NOMO-1 treated with dmso at 0.1 percent for 144 hours (cell line): Measurements from ENCODE around the gene FICD.
"Not testable (repeated sequence)": the region's sequence is repeated elsewhere in the genome, so short reads cannot be mapped to it uniquely, and the experiment has no call there.

Experiments used
- DNase-seq: peaks from one replicate; lab custom pipeline; 2025; ENCODE audit not compliant: unreplicated experiment; lab: John Stamatoyannopoulos, UW

The FICD gene

DNA sequence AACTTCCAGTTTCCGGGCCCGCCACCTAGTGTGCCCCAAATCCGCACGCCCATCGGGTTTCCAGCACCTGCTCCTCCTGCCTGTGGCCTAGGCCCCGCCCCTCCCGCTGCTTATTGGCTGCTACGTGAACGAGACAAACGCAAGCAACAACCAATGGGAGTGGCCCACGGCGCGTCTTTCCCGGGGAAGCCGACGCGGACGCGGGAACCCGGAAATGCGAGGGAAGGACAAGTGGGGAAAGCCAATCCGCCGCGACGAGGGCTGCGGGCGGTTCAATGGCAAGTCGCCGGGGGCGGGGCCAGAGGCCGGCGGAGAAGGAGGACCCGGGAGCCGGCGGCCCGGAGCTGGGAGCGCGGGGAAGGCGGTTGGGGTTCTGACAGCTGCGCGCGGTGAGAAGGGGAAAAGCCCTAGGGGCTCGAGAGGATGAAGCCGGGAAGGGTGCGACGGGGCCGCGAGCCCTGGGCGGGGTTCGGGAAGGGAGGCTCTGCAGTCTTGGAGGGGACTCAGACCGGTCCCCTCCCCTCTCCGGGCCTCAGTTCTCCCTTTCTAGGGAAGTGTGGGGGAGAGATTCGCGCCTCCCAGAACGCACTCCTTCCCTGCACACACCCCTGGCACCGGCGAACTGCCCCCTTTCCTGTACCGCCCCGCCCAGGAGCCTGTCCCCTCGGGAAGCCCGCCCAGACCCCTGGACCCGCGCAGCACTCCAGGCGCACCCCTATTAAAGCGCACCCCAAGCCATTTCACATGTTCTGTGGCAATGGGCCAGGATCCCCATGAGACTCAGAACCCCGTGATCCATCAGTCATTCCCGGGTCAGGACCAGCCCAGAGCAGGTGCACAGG is at the start of gene FICD:
TSS of gene FICD (plus strand) at position 305 of the 842 bp plus-strand sequence. CDS start 1,696 bp downstream, outside the sequence.
- peak; percentile 96 for DNase-seq

DNA sequence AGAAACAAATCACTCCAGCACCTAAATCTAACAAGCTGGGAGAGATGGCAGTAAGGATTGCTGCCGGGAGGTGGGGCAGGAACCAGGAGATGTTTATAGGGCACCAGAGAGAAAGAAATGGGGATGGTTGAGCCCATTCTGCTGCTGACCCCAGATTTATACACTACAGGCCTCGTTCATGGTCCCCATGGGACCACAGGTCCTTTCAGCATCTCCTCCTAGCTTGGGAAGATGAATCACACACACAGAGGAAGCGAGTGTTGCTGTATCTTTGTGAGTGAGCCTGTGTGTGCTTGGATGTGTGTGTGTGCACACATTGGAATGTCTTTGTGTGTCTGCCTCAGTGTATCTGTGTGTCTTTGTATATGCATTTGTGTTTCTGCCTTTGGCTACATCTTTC is 49.7 kb upstream of the FICD start:
- DNase-seq, result no peak

DNA sequence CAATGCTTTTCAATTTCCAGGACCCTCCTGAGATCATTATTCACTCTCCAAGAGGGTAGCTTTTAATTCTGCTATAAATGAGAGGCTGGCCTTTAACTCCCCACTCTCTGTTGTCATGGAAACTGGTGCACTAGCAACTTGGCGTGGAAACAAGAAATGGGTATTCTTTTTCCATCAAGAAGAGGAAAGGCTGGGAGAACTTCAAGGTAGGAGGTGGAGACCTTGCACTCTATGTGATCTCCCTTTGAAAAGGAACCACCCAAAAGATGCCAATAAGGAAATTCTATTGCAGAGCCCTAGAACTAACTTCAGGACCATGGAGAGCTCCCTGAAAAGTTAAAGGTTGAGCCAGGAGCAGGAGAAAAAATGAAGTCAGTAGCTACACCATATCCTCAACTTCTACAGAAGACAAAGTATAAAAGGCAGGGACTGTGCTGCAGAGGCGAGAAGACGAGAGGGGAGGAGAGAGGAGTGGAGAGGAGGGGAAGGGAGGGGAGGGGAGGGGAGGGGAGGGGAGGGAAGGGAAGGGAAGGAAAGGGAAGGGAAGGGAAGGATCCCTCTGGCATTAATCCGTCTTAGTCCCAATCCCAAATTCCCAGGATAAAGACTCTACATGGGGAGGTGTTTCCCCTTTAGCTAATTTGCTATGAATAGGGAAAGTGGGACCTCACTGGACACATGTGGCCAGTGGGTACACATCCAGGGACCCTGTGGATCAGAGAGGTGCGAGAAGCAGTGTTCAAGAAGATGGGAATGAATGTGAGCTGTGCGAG is 46.7 kb upstream of the FICD start:
- peak; percentile 15 for DNase-seq

DNA sequence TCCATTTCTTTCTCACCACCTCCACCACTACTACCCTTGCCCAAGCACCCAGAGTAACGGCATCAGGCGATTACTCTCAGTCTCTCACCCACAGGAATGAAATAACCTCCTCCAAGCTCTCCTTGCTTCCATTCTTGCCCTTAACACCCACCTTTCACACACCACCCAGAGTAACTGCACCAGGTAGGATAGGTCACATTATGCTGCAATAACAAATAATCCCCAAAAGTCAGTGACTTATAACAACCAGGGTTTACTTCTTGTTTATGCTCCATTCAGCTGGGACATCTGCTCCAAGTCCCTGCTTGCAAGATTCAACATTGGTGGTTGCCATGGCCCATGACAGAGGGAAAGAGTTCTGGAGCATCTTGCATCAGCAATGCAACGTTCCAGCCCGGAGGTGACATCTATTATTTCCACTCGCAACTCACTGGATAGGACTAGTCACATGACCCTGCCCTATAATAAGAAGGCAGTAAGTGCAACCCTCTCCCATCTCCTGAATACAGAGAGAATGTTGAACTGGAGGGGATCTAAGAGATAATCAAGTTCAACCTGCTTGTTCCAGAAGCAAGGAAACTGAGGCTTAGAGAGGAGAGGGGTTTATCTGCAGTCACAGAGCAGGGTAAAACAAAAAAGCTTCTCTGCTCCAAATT is 41.5 kb upstream of the FICD start:
- DNase-seq, result no peak

DNA sequence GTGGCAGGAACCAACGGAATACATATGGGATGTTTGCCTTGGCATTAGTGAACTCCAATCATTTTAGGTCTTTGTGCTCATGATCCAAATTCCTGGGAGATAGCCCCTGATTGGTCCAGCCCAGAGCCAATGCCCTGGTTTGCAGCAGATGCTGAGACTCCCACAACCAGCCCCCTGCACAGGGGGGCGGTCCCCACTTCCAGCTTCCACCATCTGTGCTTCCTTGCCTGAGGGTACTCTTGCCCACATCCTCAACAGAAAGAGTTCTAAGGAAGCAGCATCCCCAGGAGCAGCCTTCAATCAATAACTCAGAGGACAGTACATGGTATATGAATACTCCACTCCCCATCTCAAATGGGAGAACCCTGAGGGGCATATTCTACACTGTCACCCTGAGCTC is 39.7 kb upstream of the FICD start:
- no peak for DNase-seq

DNA sequence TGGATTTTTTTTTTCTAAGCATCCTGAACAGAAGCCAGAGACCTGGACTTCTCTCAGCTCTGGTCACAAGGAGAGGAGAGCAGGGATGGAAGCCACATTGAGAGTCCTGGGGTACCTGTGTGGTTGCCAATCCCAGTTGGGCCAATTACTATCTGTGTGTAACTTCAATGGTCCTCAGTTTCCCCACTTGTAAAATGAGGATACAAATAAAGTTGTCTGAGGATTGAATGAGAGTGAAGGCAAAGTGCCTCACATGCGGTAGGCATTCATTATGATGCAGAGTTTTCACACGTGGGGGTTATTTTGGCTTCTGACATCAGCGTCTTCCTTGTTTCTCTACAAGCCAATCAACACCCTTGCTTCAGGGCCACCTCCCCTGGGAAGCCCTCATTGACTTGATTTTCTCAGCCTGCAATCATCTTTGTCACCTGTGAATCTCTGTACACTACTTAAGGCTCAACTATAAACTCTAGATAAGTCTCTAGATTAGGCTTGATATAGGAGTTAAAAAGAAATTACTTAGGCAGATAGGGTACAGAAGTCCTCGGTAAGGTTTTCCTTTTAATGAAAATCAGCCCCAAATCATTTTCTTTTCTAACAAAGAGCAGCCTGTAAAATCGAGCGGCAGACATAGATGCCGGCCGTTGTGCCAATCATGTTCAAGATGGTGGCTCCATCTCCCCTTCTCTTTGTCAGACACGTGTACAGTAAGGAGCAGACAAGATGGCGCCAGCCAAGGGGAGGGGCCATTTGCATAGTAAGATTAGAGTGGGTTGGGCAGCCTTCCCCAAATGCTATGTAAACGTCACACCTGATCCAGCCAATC is 37.8 kb upstream of the FICD start:
- no peak for DNase-seq

DNA sequence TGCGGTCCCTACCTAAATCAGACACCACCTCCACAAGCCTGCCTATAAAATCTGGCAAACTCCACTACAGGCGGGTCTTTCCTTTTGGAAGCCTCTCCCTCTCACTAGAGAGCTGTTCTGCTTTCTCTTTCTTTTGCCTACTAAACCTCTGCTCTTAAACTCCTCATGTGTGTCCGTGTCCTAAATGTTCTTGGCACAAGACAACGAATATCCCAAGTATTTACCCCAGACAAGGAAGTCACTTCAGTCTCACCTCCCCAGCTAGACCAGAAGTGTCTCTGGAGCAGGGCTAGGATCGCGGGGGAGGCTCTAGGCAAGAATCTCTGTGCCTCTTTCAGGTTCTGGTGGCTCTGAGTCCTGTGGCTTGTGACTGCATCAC is 37.2 kb upstream of the FICD start:
- no peak for DNase-seq

DNA sequence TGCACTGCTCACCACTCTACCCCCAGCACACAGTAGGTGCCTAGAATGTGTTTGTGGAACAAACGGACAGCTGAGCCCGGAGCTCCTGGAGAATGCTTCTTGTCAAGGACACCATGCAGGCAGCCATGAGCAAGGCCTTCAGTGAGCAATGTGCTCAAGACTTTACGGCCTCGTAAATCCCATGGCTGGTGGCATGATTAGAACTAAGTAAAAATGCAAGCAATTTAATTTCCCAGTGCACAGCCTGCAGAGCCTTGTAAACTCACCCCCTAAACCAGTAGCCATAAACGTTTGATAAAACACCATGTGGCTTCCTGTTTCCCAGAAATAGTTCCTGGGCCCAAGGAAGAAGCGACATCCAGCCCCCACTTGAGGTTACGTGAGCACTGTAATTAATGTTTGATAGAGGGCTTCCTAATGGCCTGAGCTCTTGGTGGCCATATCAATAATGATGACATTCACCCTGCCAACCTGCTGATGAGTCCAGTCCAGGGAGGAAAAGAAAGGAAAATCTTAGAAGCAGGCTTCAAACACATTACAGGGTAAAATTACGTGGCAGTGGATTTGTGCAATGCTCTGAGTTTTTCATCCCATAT is 36.4 kb upstream of the FICD start:
- no peak for DNase-seq

DNA sequence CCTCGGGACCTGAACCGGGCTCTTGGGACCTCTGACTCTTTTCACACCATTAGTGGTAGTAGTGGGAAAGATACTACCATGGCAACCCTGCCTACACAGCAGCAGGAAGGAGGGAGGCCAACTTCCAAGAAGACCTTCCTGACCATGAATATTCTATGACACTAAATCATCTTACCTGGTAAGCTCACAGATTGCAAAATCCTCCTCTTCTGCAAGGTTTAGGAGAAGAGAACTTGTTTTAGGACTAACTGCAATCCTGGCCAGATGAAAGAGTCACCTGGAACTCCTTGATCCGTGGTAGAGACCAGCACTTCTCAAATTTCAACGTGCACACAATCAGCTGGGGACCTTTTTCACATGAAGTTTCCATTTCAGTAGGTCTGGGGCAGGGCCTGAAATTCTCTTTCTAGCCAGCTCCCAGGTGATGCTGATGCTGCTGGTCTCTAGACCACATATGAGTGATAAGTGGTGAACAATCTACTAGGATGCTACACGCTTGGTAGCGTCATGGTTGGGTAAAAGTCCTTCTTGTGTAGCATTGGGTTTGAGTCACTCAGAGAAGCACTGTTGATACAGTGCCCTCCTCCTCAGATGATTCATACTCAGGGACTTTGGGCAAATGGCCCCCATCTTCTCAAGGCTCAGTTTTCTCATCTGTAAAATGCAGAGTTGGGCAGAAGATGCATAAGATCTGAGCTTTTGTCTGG is 35.6 kb upstream of the FICD start:
- no peak for DNase-seq

DNA sequence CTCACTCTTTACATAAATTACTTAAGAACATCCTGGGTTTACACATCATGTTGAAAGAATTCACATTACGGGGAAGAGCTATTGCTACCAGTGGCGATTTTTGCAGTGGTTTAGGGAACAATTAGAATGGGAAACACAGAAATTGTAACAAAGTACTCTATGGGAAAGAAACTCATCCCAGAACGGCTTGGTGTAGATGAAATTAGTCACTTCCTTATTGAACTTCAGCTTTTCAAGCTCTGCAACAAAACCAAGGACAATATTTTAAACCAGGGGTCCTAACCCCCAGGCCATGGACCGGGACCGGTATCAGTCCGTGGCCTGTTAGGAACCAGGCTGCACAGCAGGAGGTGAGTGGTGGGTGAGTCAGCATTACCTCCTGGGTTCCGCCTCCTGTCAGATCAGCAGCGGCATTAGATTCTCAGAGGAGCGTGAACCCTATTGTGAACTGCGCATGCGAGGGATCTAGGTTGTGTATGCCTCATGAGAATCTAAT is 32.3 kb upstream of the FICD start:
- DNase-seq, result no peak

DNA sequence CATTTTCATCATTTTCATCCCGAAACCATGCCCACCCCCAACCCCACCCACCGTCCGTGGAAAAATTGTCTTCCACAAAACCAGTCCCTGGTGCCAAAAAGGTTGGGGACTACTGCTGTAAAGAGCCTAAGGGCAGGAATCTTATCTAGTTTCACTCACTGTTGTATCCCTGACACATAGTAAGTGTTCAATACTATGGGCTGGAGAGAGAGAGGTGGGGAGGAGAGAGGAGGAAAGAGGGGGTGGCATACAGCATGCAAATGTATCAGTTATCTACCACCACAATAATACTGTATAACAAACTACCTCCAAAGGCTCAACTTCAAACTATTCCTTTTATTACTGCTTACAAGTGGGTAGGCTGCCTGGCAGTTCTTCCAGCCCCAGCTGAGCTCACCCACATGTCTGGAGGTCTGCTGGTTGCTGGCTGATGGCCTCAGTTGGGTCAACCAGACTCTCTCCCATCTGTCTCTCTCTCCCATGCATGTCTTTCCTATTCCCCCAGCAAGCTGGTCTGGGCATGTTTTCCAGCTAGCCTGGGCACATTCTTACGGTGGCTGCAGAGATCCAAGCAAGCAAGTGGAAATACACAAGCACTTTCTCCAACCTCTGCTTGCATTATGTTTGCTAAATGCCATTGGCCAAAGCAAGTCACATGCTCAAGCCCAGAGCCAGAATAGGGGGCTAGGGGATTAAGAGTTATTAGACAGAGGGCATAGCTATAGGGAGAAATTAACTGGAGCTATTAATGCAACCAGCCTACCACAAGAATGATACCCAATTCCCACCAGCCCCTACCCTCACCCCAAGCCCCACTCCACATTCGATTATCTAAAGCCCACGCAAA is 31.6 kb upstream of the FICD start:
- DNase-seq, result no peak

DNA sequence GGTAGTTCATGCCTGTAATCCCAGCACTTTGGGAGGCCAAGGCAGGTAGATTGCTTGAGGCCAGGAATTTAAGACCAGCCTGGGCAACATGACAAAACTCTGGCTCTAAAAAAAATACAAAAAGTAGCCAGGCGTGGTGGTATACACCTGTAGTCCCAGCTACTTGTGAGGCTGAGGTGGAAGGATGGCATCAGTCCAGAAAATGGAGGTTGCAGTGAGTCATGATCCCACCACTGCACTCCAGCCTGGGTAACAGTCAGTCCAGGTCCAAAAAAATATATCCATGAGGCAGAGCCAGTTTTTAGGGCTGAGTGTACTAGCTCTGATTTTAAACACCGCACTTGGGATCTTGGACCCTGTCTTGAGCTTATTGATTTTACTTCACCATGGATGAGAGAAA is 30.6 kb upstream of the FICD start:
- no peak for DNase-seq

DNA sequence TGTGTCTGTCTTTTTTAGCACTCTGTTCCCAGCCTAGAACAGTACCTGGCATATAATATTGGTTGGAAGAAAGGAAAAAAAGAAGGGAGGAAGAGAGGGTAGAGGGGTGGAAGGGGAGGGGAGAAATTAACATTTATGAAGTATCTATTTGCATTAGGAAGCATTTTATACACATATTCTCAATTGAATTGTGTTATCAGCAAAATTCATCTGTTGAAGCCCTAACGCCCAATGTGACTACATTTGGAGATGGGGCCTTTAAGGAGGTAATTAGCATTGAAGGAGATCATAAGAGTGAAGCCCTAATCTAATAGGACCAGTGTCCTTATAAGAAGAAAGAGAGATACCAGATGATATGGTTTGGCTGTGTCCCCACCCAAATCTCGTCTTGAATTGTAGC is 30.2 kb upstream of the FICD start:
- no peak for DNase-seq

DNA sequence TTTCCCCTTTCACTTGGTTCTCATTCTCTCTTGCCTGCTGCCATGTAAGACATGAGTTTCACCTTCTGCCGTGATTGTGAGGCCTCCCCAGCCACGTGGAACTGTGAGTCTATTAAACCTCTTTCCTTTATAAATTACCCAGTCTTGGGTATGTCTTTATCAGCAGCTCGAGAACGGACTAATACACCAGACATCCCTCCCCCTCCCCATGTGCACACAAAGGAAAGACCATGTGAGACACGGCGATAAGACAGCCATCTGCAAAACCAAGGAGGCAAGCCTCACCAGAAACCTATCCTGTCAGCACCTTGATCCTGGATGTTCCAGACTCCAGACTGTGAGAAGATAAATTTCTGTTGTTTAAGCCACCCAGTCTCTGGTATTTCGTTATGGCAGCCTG is 29.7 kb upstream of the FICD start:
- not testable (repeated sequence) for DNase-seq

DNA sequence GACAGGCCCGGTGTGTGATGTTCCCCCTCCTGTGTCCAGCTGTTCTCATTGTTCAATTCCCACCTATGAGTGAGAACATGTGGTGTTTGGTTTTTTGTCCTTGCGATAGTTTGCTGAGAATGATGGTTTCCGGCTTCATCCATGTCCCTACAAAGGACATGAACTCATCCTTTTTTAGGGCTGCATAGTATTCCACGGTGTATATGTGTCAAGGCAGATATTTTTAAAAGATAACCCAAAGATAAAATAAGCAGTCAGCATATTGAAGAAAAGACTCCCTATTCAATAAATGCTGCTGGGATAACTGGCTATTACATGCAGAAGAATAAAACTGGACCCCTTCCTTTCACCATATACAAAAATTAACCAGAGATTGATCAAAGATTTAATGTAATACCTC is 28.0 kb upstream of the FICD start:
- not testable (repeated sequence) for DNase-seq

DNA sequence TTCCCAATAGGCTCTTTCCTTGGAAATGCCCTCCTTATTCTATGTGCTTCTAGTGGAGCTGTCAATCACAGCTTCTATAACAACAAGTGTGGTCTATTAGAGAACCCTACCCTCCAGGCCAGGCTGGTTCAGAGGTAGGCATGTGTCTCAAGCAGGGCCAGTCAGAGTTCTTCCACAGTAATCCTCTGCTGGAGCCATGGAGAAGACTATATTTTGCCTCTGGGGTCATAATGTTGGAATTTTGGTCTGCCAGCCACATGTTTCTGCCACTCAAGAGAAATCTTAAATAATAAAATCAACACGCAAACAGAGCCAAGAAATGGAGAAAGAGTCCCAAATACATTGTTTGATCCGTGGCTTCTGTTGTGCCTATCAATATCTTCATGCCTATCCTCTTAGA is 23.8 kb upstream of the FICD start:
- DNase-seq, result no peak

DNA sequence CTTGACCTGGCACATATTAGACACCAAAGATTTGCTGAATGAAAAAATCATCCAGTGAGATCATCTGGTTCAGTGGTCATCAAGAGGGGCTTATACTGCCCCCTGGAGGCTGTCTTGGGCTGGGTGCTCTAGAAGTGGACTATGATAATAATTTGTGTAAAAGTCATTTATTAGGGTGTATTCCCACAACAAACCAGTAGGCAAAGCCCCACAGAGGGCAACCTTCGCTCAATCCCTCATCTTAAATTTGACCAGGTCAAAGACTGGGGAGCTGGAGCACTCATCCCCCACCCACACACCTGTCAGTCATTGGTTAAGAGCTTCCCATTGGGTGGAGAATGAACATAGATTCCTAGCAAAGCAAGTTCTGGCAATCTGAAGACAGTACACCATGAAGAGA is 20.0 kb upstream of the FICD start:
- no peak for DNase-seq

DNA sequence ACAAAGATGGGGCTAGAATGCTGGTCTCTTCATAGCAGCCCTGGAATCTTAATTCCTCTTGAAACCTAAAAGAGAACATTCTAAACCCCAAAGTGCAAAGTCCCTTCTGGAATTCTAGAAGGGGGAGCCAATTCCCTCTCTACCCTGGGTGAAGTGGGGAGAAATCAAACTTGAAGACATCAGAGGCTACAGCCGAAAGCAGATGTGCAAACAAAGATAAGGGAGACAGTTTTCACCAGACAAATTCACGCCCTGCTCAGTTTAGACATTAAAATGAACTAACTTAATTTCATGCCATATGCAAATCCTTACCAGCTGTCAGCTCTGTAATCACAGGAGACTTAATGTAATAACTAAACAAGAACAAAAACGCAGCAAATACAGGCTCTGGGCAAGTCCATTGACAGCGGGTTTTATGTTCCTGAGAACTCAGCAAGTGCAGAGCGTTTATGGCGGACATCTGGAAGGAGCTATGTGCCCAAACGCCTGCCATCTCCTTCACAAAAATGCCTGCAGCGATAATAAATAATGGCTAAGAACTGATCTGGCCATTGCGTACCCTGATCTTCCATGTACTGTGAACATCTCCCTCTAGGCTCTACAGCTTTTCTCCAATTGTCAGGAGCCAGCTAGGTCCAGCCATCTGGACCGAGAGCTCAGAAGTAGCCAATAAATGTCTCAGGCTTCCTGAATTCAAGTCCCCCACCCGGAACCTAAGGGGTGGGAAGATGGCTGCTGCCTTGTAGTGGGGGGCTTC is 19.1 kb upstream of the FICD start:
- no peak for DNase-seq
